Measurements from ENCODE around the gene BRPF3. TPM values are rescaled to one million over a fixed set of nuclear protein-coding genes. Genes with fewer than 3 reads are reported as not detected.

BRPF3 gene
- total RNA-seq, 1 experiment from 2014 or later = 14.3 TPM

DNA sequence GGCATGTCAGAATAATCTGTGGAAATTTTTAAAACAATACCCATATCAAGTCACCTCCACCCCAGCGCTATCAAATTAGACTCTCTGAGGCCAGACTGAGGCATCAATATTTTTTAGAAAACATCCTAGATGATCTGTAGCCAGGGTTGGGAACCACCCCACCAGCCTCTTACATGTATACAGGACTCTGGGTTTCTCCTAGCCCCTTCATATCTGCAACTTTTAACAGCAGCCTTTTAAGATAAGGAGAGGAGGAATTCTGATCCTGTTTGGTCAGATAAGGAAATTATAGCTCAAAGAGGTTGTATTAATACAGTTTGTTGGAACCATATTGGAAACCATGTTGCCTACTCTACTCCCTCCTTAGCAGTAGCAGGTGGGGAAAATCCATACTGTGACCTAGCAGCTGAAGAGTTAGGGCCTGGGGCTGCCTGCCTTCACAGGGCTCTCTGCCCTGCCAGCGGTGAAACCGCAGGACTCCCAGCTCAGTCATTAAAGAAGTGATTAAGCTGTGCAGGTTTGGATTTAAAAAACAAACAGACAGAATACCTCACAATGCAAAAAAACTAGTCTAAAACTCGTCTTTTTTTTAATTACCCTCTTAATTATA, 30.0 kb downstream of the BRPF3 start:
- TF ChIP-seq EZH2phosphoT487 (IDR thresholded peaks at IDR 0.05; ENCODE audit: borderline replicate concordance, low read length) = no peak
- TF ChIP-seq, protein P1, sequence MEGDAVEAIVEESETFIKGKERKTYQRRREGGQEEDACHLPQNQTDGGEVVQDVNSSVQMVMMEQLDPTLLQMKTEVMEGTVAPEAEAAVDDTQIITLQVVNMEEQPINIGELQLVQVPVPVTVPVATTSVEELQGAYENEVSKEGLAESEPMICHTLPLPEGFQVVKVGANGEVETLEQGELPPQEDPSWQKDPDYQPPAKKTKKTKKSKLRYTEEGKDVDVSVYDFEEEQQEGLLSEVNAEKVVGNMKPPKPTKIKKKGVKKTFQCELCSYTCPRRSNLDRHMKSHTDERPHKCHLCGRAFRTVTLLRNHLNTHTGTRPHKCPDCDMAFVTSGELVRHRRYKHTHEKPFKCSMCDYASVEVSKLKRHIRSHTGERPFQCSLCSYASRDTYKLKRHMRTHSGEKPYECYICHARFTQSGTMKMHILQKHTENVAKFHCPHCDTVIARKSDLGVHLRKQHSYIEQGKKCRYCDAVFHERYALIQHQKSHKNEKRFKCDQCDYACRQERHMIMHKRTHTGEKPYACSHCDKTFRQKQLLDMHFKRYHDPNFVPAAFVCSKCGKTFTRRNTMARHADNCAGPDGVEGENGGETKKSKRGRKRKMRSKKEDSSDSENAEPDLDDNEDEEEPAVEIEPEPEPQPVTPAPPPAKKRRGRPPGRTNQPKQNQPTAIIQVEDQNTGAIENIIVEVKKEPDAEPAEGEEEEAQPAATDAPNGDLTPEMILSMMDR (conservative IDR thresholded peaks at IDR 0.05; ENCODE audit: low read depth, low read length) = no peak
- TF ChIP-seq EZH2 (IDR thresholded peaks at IDR 0.05; ENCODE audit: low read length, unreplicated experiment) = no peak
- no peak for ATAC-seq
- H3K9me2 ChIP-seq (replicated peaks; ENCODE audit: low read length) = no peaks in the 10 kb centered on the region
- POLR2A ChIA-PET (ENCODE audit: unreplicated experiment) = no interaction called here
- H2AFZ ChIP-seq (ENCODE audit: low read length) = no peak overlapping the region
- no peak overlapping the region for H3K9ac ChIP-seq (ENCODE audit: low read length)
- no peak overlapping the region for H3K4me3 ChIP-seq (ENCODE audit: low read length)
- peaks cover 35% of the 10 kb centered on the region for H3K36me3 ChIP-seq (ENCODE audit: low read depth, low read length)
- no peaks in the 10 kb centered on the region for H3F3A ChIP-seq (ENCODE audit: low read length, unreplicated experiment)
- H3K79me2 ChIP-seq (ENCODE audit: low read length) = no peaks in the 10 kb centered on the region
- intact Hi-C loops (cut with micrococcal nuclease) = no loop called here
- CTCF ChIA-PET = no interaction called here
- no peak overlapping the region for H3K4me2 ChIP-seq (ENCODE audit: low read length)
- no peaks in the 10 kb centered on the region for H3K27me3 ChIP-seq (ENCODE audit: low read length)
- H4K20me1 ChIP-seq (ENCODE audit: low read length) = no peaks in the 10 kb centered on the region
- H3K4me1 ChIP-seq (ENCODE audit: insufficient read depth, low read length) = peaks cover 6% of the 10 kb centered on the region
- no TSS peak for BruUV-seq (replicated peaks)
- no peak overlapping the region for H3K27ac ChIP-seq (ENCODE audit: low read length)
- no peak for DNase-seq
- H3K9me3 ChIP-seq (ENCODE audit: low read length) = no peaks in the 10 kb centered on the region

DNA sequence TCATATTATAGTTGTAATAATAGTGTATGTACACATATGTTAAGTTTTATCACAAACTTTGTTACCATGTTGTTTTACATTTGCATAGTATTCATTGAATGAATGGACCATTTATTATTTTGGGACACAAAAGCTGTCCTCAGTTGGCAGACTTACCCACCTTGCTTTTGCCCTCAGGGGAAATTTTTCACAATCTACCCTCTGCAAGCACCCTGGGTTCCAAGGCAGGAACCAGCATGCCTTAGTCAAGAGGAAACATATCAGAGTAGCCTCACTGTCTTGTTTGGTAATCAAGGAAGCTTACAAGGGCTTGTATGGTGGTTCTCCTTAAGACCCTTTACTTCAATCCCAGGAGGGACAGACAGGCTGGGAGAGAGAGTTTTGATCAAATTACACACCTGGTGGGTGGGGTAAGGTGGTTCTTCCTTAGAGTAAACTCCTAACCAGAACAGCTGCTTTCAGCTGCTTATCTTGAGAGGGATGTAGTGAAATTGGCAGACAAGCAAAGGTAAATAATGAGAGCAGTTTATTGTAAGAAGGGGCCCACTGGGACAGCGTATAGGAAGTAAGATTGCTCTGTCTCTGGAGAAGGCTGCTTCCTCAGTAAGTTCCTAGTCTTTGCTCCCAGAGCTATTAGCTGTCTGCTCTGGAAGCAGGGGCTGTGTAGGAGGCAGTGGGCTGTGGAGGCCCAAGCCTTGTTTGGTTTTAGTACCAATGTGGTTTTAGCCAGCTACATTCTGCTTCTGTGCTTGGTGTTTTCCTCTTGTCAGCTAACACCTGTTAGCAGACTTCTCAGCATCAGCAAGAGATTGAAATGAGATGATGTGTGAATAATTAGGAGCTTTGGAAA, 31.1 kb downstream of the BRPF3 start:
- no TSS peak for BruUV-seq (replicated peaks)
- Histone ChIP-seq H3K79me2 (ENCODE audit: low read length) (no peaks in the 10 kb centered on the region), H3F3A (ENCODE audit: low read length, unreplicated experiment) (no peaks in the 10 kb centered on the region), H3K4me2 (ENCODE audit: low read length) (no peak overlapping the region), H3K4me1 (ENCODE audit: insufficient read depth, low read length) (peaks cover 6% of the 10 kb centered on the region), H3K27ac (ENCODE audit: low read length) (no peak overlapping the region), H2AFZ (ENCODE audit: low read length) (no peak overlapping the region), H4K20me1 (ENCODE audit: low read length) (no peaks in the 10 kb centered on the region), H3K9ac (ENCODE audit: low read length) (no peak overlapping the region), H3K4me3 (ENCODE audit: low read length) (no peak overlapping the region), H3K27me3 (ENCODE audit: low read length) (no peaks in the 10 kb centered on the region), H3K9me3 (ENCODE audit: low read length) (no peaks in the 10 kb centered on the region), H3K36me3 (ENCODE audit: low read depth, low read length) (peaks cover 30% of the 10 kb centered on the region; the same call in 1 of the 2 replicates), H3K9me2 (replicated peaks; ENCODE audit: low read length) (no peaks in the 10 kb centered on the region)
- TF ChIP-seq, protein P1 (conservative IDR thresholded peaks at IDR 0.05; ENCODE audit: low read depth, low read length) = no peak
- TF ChIP-seq EZH2 (IDR thresholded peaks at IDR 0.05; ENCODE audit: low read length, unreplicated experiment) = no peak
- TF ChIP-seq EZH2phosphoT487 (IDR thresholded peaks at IDR 0.05; ENCODE audit: borderline replicate concordance, low read length) = no peak
- DNase-seq = no peak
- ChIA-PET CTCF (no interaction called here), POLR2A (ENCODE audit: unreplicated experiment) (no interaction called here)
- intact Hi-C loops (cut with micrococcal nuclease) = no loop called here
- no peak for ATAC-seq

DNA sequence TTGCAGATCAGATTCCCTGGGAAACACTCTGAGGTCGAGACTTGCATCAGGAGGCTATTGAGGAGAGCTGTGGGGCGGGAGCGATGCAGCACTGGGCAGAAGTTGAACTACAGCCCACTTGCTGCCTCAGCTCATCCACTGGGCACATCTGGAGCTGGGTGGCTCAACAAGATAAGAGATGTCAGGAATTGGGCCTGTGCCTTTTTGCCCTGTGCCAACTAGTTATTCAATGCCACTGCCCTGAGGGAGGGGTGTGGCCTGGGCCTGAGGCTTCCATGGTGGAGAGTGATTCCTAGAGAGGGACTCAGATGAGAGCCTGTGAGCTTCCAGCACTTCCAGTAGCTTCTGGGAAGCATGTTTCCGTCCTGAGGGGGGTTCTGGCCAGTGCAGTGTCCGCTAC, 32.7 kb downstream of the BRPF3 start:
- CTCF ChIA-PET = no interaction called here
- Histone ChIP-seq H3K4me2 (ENCODE audit: low read length) (no peak overlapping the region), H3K9me2 (replicated peaks; ENCODE audit: low read length) (no peaks in the 10 kb centered on the region), H3K4me1 (ENCODE audit: insufficient read depth, low read length) (peaks cover 5% of the 10 kb centered on the region), H4K20me1 (ENCODE audit: low read length) (no peaks in the 10 kb centered on the region), H3F3A (ENCODE audit: low read length, unreplicated experiment) (no peaks in the 10 kb centered on the region), H3K27ac (ENCODE audit: low read length) (no peak overlapping the region), H3K4me3 (ENCODE audit: low read length) (no peak overlapping the region), H3K9me3 (ENCODE audit: low read length) (no peaks in the 10 kb centered on the region), H3K9ac (ENCODE audit: low read length) (no peak overlapping the region), H3K36me3 (ENCODE audit: low read depth, low read length) (peaks cover 24% of the 10 kb centered on the region; the same call in 1 of the 2 replicates), H3K27me3 (ENCODE audit: low read length) (no peaks in the 10 kb centered on the region), H2AFZ (ENCODE audit: low read length) (no peak overlapping the region), H3K79me2 (ENCODE audit: low read length) (no peaks in the 10 kb centered on the region)
- TF ChIP-seq EZH2 (IDR thresholded peaks at IDR 0.05; ENCODE audit: low read length, unreplicated experiment) (no peak), EZH2phosphoT487 (IDR thresholded peaks at IDR 0.05; ENCODE audit: borderline replicate concordance, low read length) (no peak)
- TF ChIP-seq, protein P1 (conservative IDR thresholded peaks at IDR 0.05; ENCODE audit: low read depth, low read length) = no peak
- POLR2A ChIA-PET (ENCODE audit: unreplicated experiment) = interaction anchor here (0.6 kb wide), 1 partner anchor 907 kb away, joined by 12 read pairs; no protein-coding TSS in a partner anchor
- no TSS peak for BruUV-seq (replicated peaks)
- ATAC-seq = no peak
- intact Hi-C loops (cut with micrococcal nuclease) = no loop called here
- DNase-seq = no peak
